GM18502 (cell line): ENCODE results near the gene FASLG.

ENCODE experiments used
- ATAC-seq: cut with Tn5 transposase; IDR thresholded peaks from one replicate; pipeline ENCODE4 v1.9.1; 2021; ENCODE audit warnings: mild to moderate bottlenecking; ENCODE audit not compliant: unreplicated experiment, poor library complexity

The FASLG gene

DNA sequence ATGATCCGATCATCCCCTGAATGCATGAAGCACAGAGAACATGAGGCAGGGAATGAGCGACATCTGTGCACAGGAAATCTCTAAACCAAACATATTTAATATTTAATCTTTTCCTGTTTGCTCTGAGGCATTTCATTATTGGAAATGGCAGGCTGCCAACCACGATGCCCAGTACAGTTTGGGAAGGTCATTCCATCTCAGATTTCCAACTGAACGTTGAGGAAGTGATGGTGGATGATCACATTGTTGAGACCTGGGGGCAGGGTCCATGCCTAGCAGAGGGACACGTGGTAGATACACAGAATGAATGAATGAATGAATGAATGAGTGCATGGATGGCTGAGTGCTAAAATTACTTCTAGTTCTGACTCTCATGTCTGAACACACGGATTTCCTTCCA lies 15.9 kb upstream of the FASLG start:
- no peak for ATAC-seq

- ATAC-seq = no peak
Observed at GRCh38 chr1:172646653-172647052, 12.2 kb upstream of the FASLG start.

DNA sequence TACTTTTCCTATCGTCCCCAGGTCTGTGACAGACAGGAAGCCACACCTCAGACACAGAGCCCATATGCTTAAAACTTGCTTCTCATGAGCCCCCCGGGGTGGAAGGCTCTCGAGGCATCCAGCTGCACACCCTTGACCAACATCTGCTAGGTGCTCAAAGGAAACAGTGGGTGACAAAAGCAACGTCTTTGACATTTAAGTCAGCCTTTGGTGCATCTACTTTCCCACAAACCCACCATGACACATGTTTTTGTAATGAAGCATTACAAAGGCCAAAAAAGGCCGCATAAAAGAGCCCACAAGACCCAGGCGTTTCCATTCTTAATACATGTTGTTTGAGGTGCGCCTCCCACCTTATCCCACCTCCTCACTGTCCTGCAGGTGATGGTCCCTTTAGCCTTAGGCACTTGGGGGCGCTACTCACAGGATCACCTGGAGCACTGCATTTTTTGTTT lies 11.8 kb upstream of the FASLG start:
- no peak for ATAC-seq

GRCh38 chr1:172647987-172648386 lies 10.9 kb upstream of the FASLG start:
- ATAC-seq = no peak

DNA sequence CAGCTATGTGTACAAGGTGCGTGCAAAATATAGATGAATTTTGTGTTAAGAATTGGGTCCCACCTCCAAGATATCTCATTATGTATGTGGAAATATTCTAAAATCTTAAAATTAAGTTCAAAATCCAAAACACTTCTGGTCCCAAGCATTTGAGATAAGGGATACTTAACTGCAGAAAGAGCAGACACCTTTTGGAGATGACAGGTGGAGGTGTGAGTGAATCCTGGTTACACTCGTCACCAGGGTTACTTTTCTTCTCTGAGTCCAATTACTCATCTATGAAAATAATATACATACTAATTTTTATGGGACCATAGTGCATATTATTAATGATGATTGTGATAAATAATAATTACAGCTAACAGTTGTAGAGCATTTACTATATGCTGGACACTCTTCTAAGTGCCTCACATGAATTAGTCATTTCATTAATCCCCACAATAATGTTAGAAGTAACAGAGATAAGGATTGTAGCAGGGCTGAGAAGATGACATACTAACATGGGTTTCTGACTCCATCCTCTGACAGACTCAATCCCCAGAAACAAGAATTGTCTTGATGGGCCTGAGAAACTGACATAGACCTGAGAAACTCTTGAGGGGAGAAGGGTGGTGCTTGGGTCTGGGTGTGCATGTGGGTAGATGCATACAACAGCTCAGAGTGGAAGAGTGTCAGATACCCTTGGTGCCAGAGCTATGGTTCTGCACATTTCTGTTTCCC lies 8.3 kb upstream of the FASLG start:
- no peak for ATAC-seq

- no peak for ATAC-seq
Observed at GRCh38 chr1:172653015-172653709, 5.7 kb upstream of the FASLG start.

- ATAC-seq = no peak
Observed at GRCh38 chr1:172654535-172654934, 4.4 kb upstream of the FASLG start.

GRCh38 chr1:172656576-172656975 lies 2.3 kb upstream of the FASLG start:
- ATAC-seq = no peak

DNA sequence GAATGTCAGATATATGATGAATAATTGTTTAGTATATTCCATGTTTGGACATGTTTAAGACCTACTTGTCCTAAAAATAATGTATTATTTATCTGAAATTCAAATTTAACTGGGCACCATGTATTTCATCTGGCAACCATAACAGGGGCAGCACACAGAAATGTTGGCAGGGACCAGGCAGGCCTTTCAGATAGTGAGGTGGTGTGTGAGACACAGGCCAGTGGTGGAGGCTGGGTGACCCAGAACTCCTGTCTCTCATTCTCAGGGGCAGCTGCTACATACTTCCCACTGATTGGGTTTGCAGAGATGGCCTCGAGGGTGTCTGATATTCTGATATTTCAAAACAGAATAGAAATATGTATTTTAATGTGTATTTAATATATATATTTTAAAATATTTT lies 1.3 kb upstream of the FASLG start:
- no peak for ATAC-seq

GRCh38 chr1:172661107-172661506 lies 2.2 kb downstream of the FASLG start:
- no peak for ATAC-seq

DNA sequence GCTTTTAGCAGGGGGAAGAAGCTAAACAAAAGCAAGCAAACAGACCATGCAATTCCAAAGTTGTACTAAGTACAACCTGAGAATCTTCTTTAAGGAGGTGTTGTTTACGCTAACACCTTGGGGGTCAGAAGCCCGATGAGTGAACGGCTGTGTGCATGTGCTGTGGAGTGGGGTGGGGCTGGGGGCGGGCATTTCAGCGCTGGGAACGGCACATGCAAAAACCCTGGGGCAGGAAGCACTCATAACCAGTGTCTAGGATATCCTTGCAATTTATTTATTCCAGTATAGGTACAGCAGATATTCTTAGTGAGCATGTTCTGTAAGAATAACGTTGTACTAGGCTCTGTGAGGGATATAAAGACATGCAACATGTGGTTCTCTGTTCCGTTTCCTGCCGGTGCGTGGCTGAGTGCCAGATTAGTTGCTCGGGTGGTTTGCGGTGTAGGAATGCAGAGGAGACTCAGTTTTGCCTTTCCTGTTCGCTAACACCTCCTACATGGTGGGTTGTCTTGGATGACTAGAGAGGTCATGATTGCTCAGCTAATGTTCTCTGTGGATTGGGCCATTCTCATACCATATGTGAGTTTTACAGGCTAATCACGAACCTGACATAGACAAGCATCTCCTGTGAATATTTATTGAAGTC lies 3.7 kb downstream of the FASLG start:
- ATAC-seq = peak; percentile 98

GRCh38 chr1:172663732-172664131 lies 4.8 kb downstream of the FASLG start:
- no peak for ATAC-seq

GRCh38 chr1:172668097-172668496 lies 9.2 kb downstream of the FASLG start:
- ATAC-seq = no peak

DNA sequence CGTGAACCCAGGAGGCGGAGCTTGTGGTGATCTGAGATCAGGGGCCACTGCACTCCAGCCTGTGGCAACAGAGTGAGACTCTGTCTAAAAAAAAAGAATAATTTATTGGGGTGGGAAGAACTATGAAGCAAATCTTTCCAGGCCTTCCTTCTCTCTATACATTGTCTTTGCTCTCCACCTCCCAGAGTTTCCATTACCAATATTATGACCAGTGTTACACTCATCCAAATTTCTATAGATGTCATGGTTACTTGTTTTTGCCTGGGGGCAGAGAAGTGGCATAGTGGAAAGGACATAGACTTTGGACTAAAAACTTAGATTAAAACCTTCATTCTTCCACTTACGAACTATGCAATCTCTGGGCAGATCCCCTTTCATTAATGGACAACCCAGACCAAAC lies 10.1 kb downstream of the FASLG start:
- ATAC-seq = no peak

- ATAC-seq = no peak
Observed at GRCh38 chr1:172670316-172670715, 11.4 kb downstream of the FASLG start.

DNA sequence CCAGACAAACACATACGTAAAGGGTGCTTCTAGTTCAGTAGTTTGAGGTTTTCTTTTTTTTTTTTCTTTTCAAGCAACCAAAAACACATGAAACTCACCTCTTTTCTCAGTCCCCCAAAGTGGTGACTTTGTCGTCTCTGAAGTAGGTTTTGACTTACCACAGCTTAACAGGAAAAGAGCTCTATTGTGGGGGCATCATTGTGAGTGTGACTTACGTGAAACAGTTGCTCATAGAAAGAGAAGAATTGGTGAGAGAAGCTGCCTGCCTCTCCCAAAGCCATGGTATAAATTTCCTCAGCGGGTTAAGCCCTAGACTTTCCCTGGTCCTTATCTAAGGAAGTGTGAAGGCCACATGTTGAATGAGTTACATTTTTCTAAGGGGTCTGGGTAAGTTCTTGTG lies 11.9 kb downstream of the FASLG start:
- ATAC-seq = peak; percentile 80

DNA sequence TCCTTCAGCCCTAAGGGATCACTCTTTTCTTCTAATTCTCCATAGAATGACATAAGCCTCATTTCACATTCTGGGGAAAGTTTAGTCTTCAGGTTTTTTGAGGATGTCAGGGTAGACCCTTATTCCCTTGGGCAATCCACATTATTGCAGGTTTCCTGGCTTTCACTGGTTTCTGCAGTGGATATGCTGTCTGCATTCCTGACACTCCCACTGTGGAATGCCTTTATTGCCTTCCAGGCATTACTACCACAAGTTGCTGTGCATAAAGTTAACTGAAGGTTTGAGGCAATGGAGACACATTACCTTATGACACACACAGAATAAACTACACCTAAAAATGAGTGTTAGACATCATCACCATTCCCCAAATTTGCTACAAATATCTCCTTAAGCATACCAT lies 12.7 kb downstream of the FASLG start:
- no peak for ATAC-seq

- ATAC-seq = no peak
Observed at GRCh38 chr1:172672720-172673119, 13.8 kb downstream of the FASLG start.

- ATAC-seq = no peak
Observed at GRCh38 chr1:172673761-172674160, 14.9 kb downstream of the FASLG start.

GRCh38 chr1:172674831-172675613 lies 16.1 kb downstream of the FASLG start:
- no peak for ATAC-seq
